Measurements from ENCODE around the gene ABHD6.
A peak's percentile ranks its signal among the peaks of the same experiment; 100 is the strongest.

- TF ChIP-seq CTCF (IDR thresholded peaks at IDR 0.05; ENCODE audit: poor library complexity), result peak; percentile 25
- TF ChIP-seq EZH2 (IDR thresholded peaks at IDR 0.05; ENCODE audit: borderline replicate concordance), result no peak
These were observed 11.9 kb downstream of the ABHD6 start for GRCh38 chr3:58249358-58250092.
